HG03066 (cell line): ENCODE measurements around the gene MBD3L2B.

ENCODE experiments used
- ATAC-seq: cut with Tn5 transposase; IDR thresholded peaks from one replicate; pipeline ENCODE4 v1.9.1; 2021; ENCODE audit warnings: low read depth; ENCODE audit not compliant: unreplicated experiment

The MBD3L2B gene

DNA sequence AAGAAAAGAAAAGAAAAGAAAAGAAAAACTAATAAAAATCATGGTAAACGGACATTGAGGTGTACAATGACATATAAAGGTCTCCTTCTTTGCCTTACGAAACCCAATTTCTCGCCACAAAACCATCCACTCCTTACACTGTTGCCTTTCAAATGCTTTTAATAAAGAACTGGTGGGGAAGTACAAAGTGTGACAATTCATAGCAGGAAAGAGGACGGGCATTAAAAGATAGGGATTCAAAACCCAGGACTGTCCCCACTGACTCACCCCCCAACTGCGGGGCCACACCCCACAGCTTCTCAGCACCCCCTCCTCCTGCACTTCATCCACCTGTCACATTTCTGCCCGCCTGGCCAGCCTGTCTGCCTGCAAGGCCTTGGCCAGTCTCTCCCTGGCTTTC is 2.4 kb downstream of the MBD3L2B start:
- no peak for ATAC-seq

DNA sequence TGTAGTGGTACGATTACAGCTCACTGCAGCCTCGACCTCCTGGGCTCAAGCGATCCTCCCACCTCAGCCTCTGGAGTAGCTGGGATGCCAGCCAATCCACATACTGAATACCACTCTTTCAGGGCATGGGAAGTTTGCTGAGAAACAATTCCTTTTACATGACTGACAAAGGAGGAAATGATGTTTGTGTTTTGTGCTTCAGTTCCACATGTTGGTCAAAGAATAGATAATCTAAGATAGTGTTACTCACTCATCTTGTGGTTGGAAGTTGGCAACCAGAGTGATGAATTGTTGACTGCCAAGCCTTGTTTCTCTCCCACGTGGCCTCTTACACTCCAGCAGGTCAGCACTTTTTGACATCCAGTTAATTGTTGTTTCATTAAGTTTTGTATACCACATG is 7.6 kb downstream of the MBD3L2B start:
- no peak for ATAC-seq

DNA sequence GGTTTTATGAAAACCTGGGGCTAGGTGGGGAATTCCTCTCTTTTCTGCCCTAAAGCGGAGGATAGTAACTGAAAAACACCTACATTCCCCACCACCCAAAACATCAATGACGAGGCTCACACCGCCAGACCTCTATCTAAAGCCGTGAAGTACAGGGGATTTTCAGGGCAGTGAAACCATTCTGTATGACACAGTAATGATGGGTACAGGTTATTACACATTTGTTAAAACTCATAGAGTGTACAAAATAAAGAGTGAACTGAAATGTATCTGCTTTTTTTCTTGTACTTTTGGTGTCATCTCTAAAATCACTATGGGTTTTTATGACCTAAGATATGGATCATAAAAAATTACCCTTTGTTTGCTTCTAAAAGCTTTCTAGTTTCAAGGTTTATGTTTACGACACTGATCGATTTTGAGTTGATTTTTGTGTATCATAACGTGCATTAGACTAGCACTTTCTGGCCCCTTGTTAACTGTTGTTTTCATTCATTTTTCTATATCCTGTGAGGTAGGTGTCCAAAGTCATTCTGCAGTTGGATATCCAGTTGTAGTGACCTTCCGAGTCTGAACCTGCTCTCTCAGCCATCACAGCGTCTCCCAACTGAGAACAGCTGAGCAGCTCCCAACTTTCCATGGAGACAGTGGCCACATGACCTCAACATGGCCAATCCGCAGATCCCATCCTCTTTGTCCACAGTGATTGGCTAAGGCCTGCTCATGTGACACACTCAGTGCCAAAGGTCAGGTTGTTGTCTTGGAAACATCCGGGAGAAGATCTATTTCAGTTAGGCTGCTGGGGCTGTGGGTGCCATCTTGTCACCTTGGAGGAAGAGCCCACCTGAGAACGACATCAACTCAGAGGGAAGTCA is 10.3 kb downstream of the MBD3L2B start:
- ATAC-seq = no peak

DNA sequence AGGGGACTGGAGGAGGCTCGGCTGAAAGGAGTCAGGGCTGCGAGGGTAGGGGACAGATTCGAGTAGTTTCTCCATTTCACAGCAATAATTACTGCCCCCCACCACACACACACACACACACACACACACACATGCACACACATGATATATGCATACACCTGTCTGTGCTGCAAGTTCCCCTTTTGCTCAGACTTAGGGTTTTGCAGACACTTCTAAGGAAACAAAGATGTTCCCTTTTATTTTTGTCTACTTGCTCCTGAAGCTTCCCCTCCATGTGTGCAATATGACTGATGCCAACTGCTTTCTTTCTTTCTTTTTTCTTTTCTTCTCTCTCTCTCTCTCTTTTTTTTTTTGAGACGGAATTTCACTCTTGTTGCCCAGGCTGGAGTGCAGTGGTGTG is 13.4 kb downstream of the MBD3L2B start:
- ATAC-seq = no peak

DNA sequence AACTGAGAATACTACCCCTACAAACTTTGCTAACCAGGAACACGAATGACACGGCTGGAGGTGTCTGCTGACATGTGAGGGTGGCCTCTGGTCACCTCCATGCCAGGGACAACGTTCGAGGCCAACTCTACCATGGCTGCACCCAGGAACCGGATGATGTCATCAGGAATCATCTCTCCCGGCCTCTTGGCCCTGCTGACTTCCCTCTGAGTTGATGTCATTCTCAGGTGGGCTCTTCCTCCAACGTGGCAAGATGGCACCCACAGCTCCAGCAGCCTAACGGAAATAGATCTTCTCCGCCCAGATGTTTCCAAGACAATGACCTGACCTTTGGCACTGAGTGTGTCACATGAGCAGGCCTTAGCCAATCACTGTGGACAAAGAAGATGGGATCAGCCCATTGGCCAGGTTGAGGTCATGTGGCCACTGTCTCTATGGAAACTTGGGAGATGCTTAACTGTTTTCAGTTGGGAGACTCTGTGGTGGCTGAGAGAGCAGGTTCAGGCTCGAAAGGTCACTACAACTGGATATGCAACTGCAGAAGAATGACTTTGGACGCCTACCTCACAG is 15.0 kb downstream of the MBD3L2B start:
- no peak for ATAC-seq

DNA sequence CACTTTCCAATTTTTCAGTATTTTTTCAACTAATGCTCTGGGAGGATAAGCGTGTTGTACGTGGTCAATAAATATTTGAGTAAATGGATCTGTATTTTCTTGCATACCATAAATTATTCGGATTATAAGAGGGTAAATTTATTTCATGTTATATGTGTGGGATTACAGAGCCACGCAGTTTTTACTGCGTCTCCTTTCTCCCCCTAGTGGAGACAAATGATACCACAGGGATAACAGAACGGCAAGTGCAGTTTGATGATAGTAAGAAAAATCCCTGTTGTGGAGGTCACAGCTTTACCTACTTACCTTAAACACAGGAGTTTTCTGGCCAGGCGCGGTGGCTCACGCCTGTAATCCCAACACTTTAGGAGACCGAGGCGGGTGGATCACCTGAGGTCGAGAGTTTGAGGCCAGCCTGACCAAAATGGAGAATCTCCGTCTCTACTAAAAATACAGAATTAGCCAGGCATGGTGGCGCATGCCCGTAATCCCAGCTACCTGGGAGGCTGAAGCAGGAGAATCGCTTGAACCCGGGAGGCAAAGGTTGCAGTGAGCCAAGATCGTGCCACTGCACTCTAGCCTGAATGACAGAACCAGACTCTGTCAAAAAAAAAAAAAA is 16.8 kb downstream of the MBD3L2B start:
- no peak for ATAC-seq

- ATAC-seq = no peak
Observed at GRCh38 chr19:7000816-7001215, 20.4 kb downstream of the MBD3L2B start.

DNA sequence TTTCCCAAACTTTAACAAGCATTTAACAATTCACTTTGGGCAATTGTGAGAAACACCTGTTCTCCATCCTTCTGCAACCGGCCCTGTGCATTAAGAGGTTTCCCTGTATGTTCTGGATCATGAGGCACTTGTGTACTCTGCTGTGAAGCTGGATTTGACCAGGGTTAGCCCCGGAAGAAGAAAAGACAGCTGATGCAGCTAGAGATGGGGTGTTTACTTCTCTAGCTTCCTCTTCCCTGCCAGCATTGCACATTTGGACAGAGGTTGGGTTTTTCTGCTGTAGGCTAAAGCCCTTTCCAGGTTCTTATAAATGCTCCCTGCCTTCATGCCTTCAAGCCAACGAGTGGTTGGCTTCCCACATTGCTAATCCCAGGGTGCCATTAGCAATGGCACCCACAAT is 20.9 kb downstream of the MBD3L2B start:
- ATAC-seq = no peak

- ATAC-seq = no peak
Observed at GRCh38 chr19:6999933-7000332, 21.3 kb downstream of the MBD3L2B start.

- no peak for ATAC-seq
Observed at GRCh38 chr19:6997679-6998445, 23.4 kb downstream of the MBD3L2B start.

- no peak for ATAC-seq
Observed at GRCh38 chr19:6996810-6997209, 24.4 kb downstream of the MBD3L2B start.

GRCh38 chr19:6995054-6995453 is 26.2 kb downstream of the MBD3L2B start:
- no peak for ATAC-seq

GRCh38 chr19:6988257-6988656 is 33.0 kb downstream of the MBD3L2B start:
- ATAC-seq = no peak

DNA sequence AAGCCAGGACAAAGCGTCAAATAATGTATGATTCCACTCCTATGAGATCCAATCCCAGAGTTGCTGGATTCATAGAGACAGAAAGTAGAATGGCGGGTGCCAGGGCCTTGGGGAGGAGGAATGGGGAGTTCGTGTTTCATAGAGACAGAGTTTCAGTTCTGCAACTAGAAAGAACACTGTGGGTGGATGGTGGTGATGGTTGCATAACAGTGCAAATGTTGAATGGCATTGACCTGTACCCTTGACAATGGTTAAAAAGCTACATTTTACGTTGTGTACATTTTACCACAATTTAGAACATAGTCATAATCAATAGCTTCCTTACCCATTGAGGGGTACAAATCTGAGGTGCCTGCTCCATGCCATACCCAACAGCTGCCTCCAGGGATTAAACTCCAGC is 33.4 kb downstream of the MBD3L2B start:
- no peak for ATAC-seq

- no peak for ATAC-seq
Observed at GRCh38 chr19:6983448-6983847, 37.8 kb downstream of the MBD3L2B start.

GRCh38 chr19:6979399-6979798 is 41.8 kb downstream of the MBD3L2B start:
- ATAC-seq = no peak

GRCh38 chr19:6976197-6976596 is 45.0 kb downstream of the MBD3L2B start:
- no peak for ATAC-seq

DNA sequence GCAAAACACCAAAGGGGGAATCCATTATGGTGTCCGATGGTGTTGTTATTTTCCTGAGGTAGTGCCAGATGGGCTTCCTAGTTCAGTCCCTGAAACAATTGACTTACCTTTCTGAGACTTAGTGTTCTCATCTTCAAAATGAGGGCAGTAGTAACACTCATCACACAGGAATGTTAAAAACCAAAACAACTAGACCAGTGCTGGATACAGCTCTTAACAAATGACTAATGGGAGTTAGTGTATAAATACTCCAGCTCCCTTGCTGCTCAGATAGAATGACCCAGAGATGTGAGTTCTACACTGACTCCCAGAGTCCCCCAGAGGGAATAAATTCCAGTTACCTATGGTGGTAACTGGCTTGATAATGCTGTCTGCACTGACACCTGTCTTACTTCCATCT is 49.9 kb downstream of the MBD3L2B start:
- ATAC-seq = no peak

DNA sequence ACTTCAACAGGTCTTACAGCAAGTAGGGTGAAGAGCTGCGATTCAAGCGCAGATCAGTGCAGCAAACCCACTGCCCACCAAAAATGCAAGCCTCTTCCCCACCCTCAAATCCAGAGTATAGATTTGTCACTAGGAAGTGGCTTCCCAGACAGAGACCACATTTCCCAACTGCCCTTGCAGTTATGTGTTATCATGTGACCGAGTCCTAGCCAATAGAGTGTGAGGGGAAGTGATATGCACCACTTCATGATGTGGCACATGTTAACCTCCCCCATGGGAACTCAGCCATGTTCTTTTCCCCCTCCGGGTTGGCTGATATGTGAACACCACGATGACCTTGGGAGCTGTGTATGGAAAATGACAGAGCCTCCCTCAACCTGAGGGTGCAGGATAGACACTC is 50.8 kb downstream of the MBD3L2B start:
- no peak for ATAC-seq

- ATAC-seq = no peak
Observed at GRCh38 chr19:6970021-6970420, 51.2 kb downstream of the MBD3L2B start.

DNA sequence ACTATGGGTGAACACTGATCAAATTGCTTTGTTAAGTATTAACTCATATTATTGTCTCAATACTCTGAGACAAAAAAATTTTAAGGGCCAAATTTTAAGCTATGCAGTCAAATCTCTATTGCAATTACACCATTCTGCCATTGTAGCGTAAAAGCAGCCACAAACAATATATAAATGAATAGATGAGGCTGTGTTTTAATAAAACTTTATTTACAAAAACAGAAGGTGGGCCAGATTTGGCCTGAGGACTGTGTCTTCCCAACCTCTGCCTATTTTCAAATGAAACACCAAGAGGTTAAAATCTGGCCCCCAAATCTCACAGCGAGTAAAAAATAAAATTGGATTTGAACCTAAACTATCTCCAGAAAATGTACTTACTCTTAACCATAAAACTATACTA is 51.7 kb downstream of the MBD3L2B start:
- ATAC-seq = no peak
